HepG2 (cell line): ENCODE data around the gene CNTN4. TPM values are rescaled to one million over a fixed set of nuclear protein-coding genes. Genes with fewer than 3 reads are reported as not detected.

Source experiments
- ATAC-seq: fragments of 200-7000 bp; cut with Tn5 transposase; 3 replicates; pipeline ENCODE4 v1.9.1; 2020; ENCODE audit warnings: mild to moderate bottlenecking, moderate library complexity
- BruUV-seq: library from RNA; stranded (reverse); fragments of 400-500 nt; replicated peaks from 2 replicates; lab custom pipeline; 2021; lab: Mats Ljungman, UMichigan
- CTCF ChIA-PET: fragments of 300-600 bp; formaldehyde crosslinking; extraction: SDS; loops from one replicate; lab custom pipeline; 2021; ENCODE audit warnings: low total read pairs, inconsistent platforms, low intra/inter-chr PET ratio; lab: Yijun Ruan, JAX
- POLR2A ChIA-PET: fragments of 350-600 bp; sonication (Branson Sonifier 250); formaldehyde crosslinking; loops from one replicate; lab custom pipeline; 2020; ENCODE audit warnings: antibody characterized with exemption, inconsistent platforms; lab: Yijun Ruan, JAX
- DNase-seq: peaks from one replicate; pipeline ENCODE4 v3.0.0-alpha.2; 2015; ENCODE audit warnings: low spot score
- FAIRE-seq: peaks from 3 replicates; lab custom pipeline; 2011; peaks lifted over from hg19 to GRCh38; lab: Jason Lieb, UNC
- H2AFZ ChIP-seq: one replicate; pipeline ENCODE4 v1.6.1; 2011; ENCODE audit warnings: low read length, inconsistent platforms
- H3K27ac ChIP-seq: fragments of 300-600 bp; 3 replicates; pipeline ENCODE4 v1.8.0; 2011; ENCODE audit warnings: mixed run types, mild to moderate bottlenecking, mixed read lengths, low read length, inconsistent platforms; ENCODE audit not compliant: insufficient read depth; ENCODE audit errors: extremely low read length
- H3K27me3 ChIP-seq, 2 experiments: fragments of 200-600 bp in 1 of 2; 2 replicates in 1 of 2; 3 replicates in 1 of 2; pipeline versions ENCODE4 v1.6.0 to v1.8.0; 2011; ENCODE audit warnings: low read length in 2 of 2, mild to moderate bottlenecking in 2 of 2, moderate library complexity in 2 of 2, inconsistent platforms in 1 of 2; ENCODE audit not compliant: insufficient read depth in 2 of 2, control insufficient read depth in 1 of 2
- H3K36me3 ChIP-seq, 2 experiments: fragments of 200-600 bp in 1 of 2; replicated peaks in 1 of 2; 2 replicates in 1 of 2; 3 replicates in 1 of 2; pipeline versions ENCODE4 v1.5.1 to v1.8.0; 2011; ENCODE audit warnings: low read length in 2 of 2, inconsistent platforms in 1 of 2; ENCODE audit not compliant: insufficient read depth in 2 of 2, control insufficient read depth in 1 of 2
- H3K4me1 ChIP-seq: 2 replicates; pipeline ENCODE4 v1.5.1; 2012; ENCODE audit warnings: low read length, inconsistent platforms; ENCODE audit not compliant: insufficient read depth
- H3K4me2 ChIP-seq: 2 replicates; pipeline ENCODE4 v1.6.0; 2011; ENCODE audit warnings: low read depth, low read length, inconsistent platforms
- H3K4me3 ChIP-seq, 3 experiments: fragments of 200-600 bp in 1 of 3; sonication (generic), shearing (Covaris generic) in 1 of 3; replicated peaks in 1 of 3; 2 replicates each; pipeline ENCODE4 v1.5.1; 2011 to 2016; ENCODE audit warnings: low read length in 3 of 3, inconsistent platforms in 2 of 3, low read depth in 2 of 3, mild to moderate bottlenecking in 2 of 3, control low read depth in 1 of 3, mixed read lengths in 1 of 3; ENCODE audit not compliant: insufficient read depth in 1 of 3
- H3K79me2 ChIP-seq: one replicate; pipeline ENCODE4 v1.6.1; 2011; ENCODE audit warnings: low read length, inconsistent platforms; ENCODE audit not compliant: insufficient read depth
- H3K9ac ChIP-seq: 2 replicates; pipeline ENCODE4 v1.6.0; 2011; ENCODE audit warnings: mild to moderate bottlenecking, low read depth, low read length, inconsistent platforms; ENCODE audit not compliant: insufficient read depth
- H3K9me3 ChIP-seq: 2 replicates; pipeline ENCODE4 v1.5.1; 2012; ENCODE audit warnings: mild to moderate bottlenecking, low read length
- H4K20me1 ChIP-seq: 2 replicates; pipeline ENCODE4 v1.6.0; 2011; ENCODE audit warnings: inconsistent platforms, mild to moderate bottlenecking, low read length, moderate library complexity; ENCODE audit not compliant: insufficient read depth
- ARHGAP35 ChIP-seq: sonication (generic); formaldehyde crosslinking; IDR thresholded peaks from 2 replicates; pipeline ENCODE4 v1.9.0; 2022; ENCODE audit warnings: mild to moderate bottlenecking, inconsistent platforms, moderate library complexity, missing genetic modification reagents, borderline replicate concordance
- FUBP1 ChIP-seq: sonication (generic); formaldehyde crosslinking; IDR thresholded peaks from 2 replicates; pipeline ENCODE4 v1.5.1; 2020; ENCODE audit warnings: missing genetic modification reagents, mild to moderate bottlenecking, borderline replicate concordance
- NR0B2 ChIP-seq: sonication (generic); formaldehyde crosslinking; IDR thresholded peaks from 2 replicates; pipeline ENCODE4 v1.4.0; 2020; ENCODE audit warnings: mild to moderate bottlenecking, missing genetic modification reagents
- NR2C2 ChIP-seq: sonication (generic); formaldehyde crosslinking; IDR thresholded peaks from 2 replicates; pipeline ENCODE4 v1.4.0; 2020; ENCODE audit warnings: missing genetic modification reagents, mild to moderate bottlenecking, moderate library complexity, borderline replicate concordance
- POGK ChIP-seq: sonication (generic); formaldehyde crosslinking; conservative IDR thresholded peaks from 2 replicates; pipeline ENCODE4 v1.8.0; 2022; ENCODE audit warnings: mild to moderate bottlenecking, moderate library complexity, missing genetic modification reagents
- PTBP1 ChIP-seq: fragments of 200-400 bp; formaldehyde crosslinking; IDR thresholded peaks from 2 replicates; pipeline ENCODE4 v1.6.1; 2018; ENCODE audit warnings: low read length, low read depth; ENCODE audit not compliant: poor library complexity, severe bottlenecking
- TBX2 ChIP-seq: sonication (generic); formaldehyde crosslinking; IDR thresholded peaks from 2 replicates; pipeline ENCODE4 v1.5.0; 2020; ENCODE audit warnings: missing genetic modification reagents, mild to moderate bottlenecking, borderline replicate concordance
- ZHX1 ChIP-seq: sonication (generic); formaldehyde crosslinking; IDR thresholded peaks from 2 replicates; pipeline ENCODE4 v1.8.1; 2022; ENCODE audit warnings: low read depth, mild to moderate bottlenecking, missing genetic modification reagents
- ZNF264 ChIP-seq: sonication (generic); formaldehyde crosslinking; IDR thresholded peaks from 2 replicates; pipeline ENCODE4 v1.4.0; 2020; ENCODE audit warnings: missing genetic modification reagents
- ZNF276 ChIP-seq: sonication (generic); formaldehyde crosslinking; IDR thresholded peaks from 2 replicates; pipeline ENCODE4 v1.4.0; 2020; ENCODE audit warnings: mild to moderate bottlenecking, low read depth, missing genetic modification reagents
- ZNF30 ChIP-seq: sonication (generic); formaldehyde crosslinking; IDR thresholded peaks from 2 replicates; pipeline ENCODE4 v1.5.0; 2020; ENCODE audit warnings: mild to moderate bottlenecking, missing genetic modification reagents
- ZNF367 ChIP-seq: sonication (generic); formaldehyde crosslinking; IDR thresholded peaks from 2 replicates; pipeline ENCODE4 v1.4.0; 2020; ENCODE audit warnings: missing genetic modification reagents, borderline replicate concordance
- ZNF691 ChIP-seq: sonication (generic); formaldehyde crosslinking; IDR thresholded peaks from 2 replicates; pipeline ENCODE4 v1.4.0; 2020; ENCODE audit warnings: missing genetic modification reagents, low read depth, mild to moderate bottlenecking, borderline replicate concordance
- WGBS: methylation state at CpG from one replicate; pipeline ENCODE4 v1.1.6; 2017; ENCODE audit warnings: low lambda C conversion rate; 5-methylcytosine and 5-hydroxymethylcytosine counted together
- in situ Hi-C: cut with HindIII; loops from 2 replicates; pipeline ENCODE4 v1.10.0; 2017; ENCODE audit warnings: low pct_unique_long_range_greater_than_20kb; ENCODE audit not compliant: extremely low pct_ligation_motif_present
- intact Hi-C: fragments of 100-400 bp; cut with micrococcal nuclease; formaldehyde crosslinking; loops from one replicate; pipeline ENCODE4 v1.10.0; 2022; ENCODE audit not compliant: unreplicated experiment
- polyA plus RNA-seq, 8 experiments: library from polyadenylated mRNA; depleted of rRNA in 3 of 8; stranded (reverse) in 7 of 8; unstranded in 1 of 8; fragments of >200 nt; fragmentation: Illumina TruSeq in 4 of 8; extraction: Trizol in 4 of 8; gene quantifications; 2 replicates each; pipeline versions ENCODE4 v1.2.1 to v1.2.3, GENCODE V29; 2011 to 2016; ENCODE audit warnings: low read depth in 4 of 8, missing spikeins in 1 of 8, mixed read lengths in 1 of 8; ENCODE audit not compliant: insufficient read depth in 1 of 8
- total RNA-seq, 5 experiments: library from RNA; depleted of rRNA; stranded (reverse); fragments of >200 nt; fragmentation: Illumina TruSeq; extraction: Trizol; gene quantifications; 2 replicates each; pipeline ENCODE4 v1.2.3, GENCODE V29; 2016; ENCODE audit warnings: low read depth in 1 of 5

CNTN4 gene
- total and polyA plus RNA-seq, 2 of the 13 experiments (the other 11 are each of a cell fraction or from before 2014, with no cell fraction given): 0.01 to 0.13 TPM

- WGBS: 21% methylated on average over 7 of the region's 28 CpGs
- Histone ChIP-seq H3K4me1 (no peaks in the 10 kb centered on the region), H4K20me1 (no peaks in the 10 kb centered on the region), H3K36me3 (no peaks in the 10 kb centered on the region), H3K27ac (no peak overlapping the region), H2AFZ (no peak overlapping the region), H3K27me3 (no peaks in the 10 kb centered on the region), H3K4me3 (no peak overlapping the region), H3K9me3 (peaks cover 55% of the 10 kb centered on the region), H3K79me2 (no peaks in the 10 kb centered on the region), H3K4me2 (no peak overlapping the region), H3K9ac (no peak overlapping the region)
- BruUV-seq: no TSS peak
- ATAC-seq (no peak), DNase-seq (no peak), FAIRE-seq (no peak)
- in situ Hi-C loops: no loop called here
- intact Hi-C loops: no loop called here
- ChIA-PET CTCF (no interaction called here), POLR2A (no interaction called here)
- TF ChIP-seq NR2C2: no peak
- no peak for TF ChIP-seq ZHX1 (CRISPR knock-in tag)
- no peak for TF ChIP-seq FUBP1
- TF ChIP-seq TBX2 (CRISPR knock-in tag): no peak
- no peak for TF ChIP-seq NR0B2 (CRISPR knock-in tag)
- no peak for TF ChIP-seq ZNF264 (CRISPR knock-in tag)
- TF ChIP-seq PTBP1: no peak
- TF ChIP-seq ZNF30 (CRISPR knock-in tag): no peak
- no peak for TF ChIP-seq ZNF691 (CRISPR knock-in tag)
- TF ChIP-seq ZNF276 (CRISPR knock-in tag): no peak
- no peak for TF ChIP-seq ZNF367 (CRISPR knock-in tag)
- TF ChIP-seq ARHGAP35: no peak
- no peak for TF ChIP-seq POGK
Measured at GRCh38 chr3:2352134-2352762, 253.6 kb downstream of the CNTN4 start.
